ENCODE results near the gene RBP3.

GRCh38 chr10:47366181-47366631 is 18.0 kb downstream of the RBP3 start:
- TF ChIP-seq CTCF (IDR thresholded peaks at IDR 0.05; ENCODE audit: low read depth, low read length, missing input control) (no peak), GABPA (IDR thresholded peaks at IDR 0.05 in 1 of 2, conservative IDR thresholded peaks at IDR 0.05 in 1 of 2) (no peak), HNF4A (conservative IDR thresholded peaks at IDR 0.05) (no peak), FOXA1 (IDR thresholded peaks at IDR 0.05) (no peak), MAX (IDR thresholded peaks at IDR 0.05) (no peak), EGR1 (IDR thresholded peaks at IDR 0.05; ENCODE audit: low read depth in 2 of 2) (no peak), RXRA (IDR thresholded peaks at IDR 0.05) (no peak), REST (IDR thresholded peaks at IDR 0.05) (no peak)
